ENCODE measurements around the gene MINDY4. TPM values are rescaled to one million over a fixed set of nuclear protein-coding genes. Genes with fewer than 3 reads are reported as not detected.

MINDY4 gene
- total and polyA plus RNA-seq, 10 of the 15 experiments (the other 5 are each of a cell fraction or from before 2014, with no cell fraction given), result 0.10 to 0.90 (median 0.40) TPM

- ATAC-seq (no peak), FAIRE-seq (no peak), DNase-seq (ENCODE audit: low read depth, low spot score) (no peak)
- no peak overlapping the region for H3K4me2 ChIP-seq (ENCODE audit: control insufficient read depth, insufficient read depth)
- TF ChIP-seq HCFC1 (IDR thresholded peaks at IDR 0.05; ENCODE audit: low read length) (no peak), SUZ12 (IDR thresholded peaks at IDR 0.05; ENCODE audit: unreplicated experiment) (no peak), FOXM1 (IDR thresholded peaks at IDR 0.05; ENCODE audit: low read depth, low read length) (no peak), REST (IDR thresholded peaks at IDR 0.05; ENCODE audit: low read depth, low read length) (no peak), USF2 (IDR thresholded peaks at IDR 0.05; ENCODE audit: borderline replicate concordance, low read depth, low read length) (no peak), CBFB (IDR thresholded peaks at IDR 0.05; ENCODE audit: low read depth) (no peak), EZH2 (IDR thresholded peaks at IDR 0.05; ENCODE audit: borderline replicate concordance, control insufficient read depth, low read depth, low read length) (no peak), SMARCA5 (IDR thresholded peaks at IDR 0.05) (no peak), ESRRA (IDR thresholded peaks at IDR 0.05; ENCODE audit: low read length) (no peak), E2F8 (IDR thresholded peaks at IDR 0.05; ENCODE audit: low read depth, partially characterized antibody) (no peak), SMC3 (IDR thresholded peaks at IDR 0.05; ENCODE audit: borderline replicate concordance, low read length) (no peak), POLR2A (IDR thresholded peaks at IDR 0.05; ENCODE audit: low read depth, low read length) (no peak)
- ChIA-PET POLR2A (no interaction called here), RAD21 (ENCODE audit: unreplicated experiment) (no interaction called here), CTCF (interaction anchor here (0.9 kb wide), 1 partner anchor 71 kb away, joined by 3 read pairs; no protein-coding TSS in a partner anchor), SMC1A (ENCODE audit: uncharacterized antibody, unreplicated experiment) (no interaction called here)
- intact Hi-C loops (cut with micrococcal nuclease; ENCODE audit: unreplicated experiment) (no loop called here), in situ Hi-C loops (cut with MboI) (no loop called here)
- H3K27me3 ChIP-seq (replicated peaks in 1 of 2; ENCODE audit: control insufficient read depth in 2 of 2, insufficient read depth in 2 of 2, low read length in 1 of 2), result no peaks in the 10 kb centered on the region
- H4K20me1 ChIP-seq (ENCODE audit: control insufficient read depth, insufficient read depth), result no peaks in the 10 kb centered on the region
- 6% methylated on average over 1 of the region's 1 CpG for WGBS (ENCODE audit: insufficient coverage, insufficient replicate concordance, low lambda C conversion rate, missing lambda C conversion rate)
- BruUV-seq (replicated peaks), result no TSS peak
- H3K9me3 ChIP-seq (replicated peaks; ENCODE audit: control insufficient read depth, insufficient read depth, low read length), result no peaks in the 10 kb centered on the region
- H2AFZ ChIP-seq (ENCODE audit: control insufficient read depth, low read depth, low read length), result no peak overlapping the region
- H3K4me3 ChIP-seq, result no peak overlapping the region
- H3K27ac ChIP-seq (ENCODE audit: control insufficient read depth, insufficient read depth), result no peak overlapping the region
- no peak overlapping the region for H3K9ac ChIP-seq (ENCODE audit: control insufficient read depth, insufficient read depth, low read length)
- no peaks in the 10 kb centered on the region for H3K79me2 ChIP-seq (ENCODE audit: control insufficient read depth, insufficient read depth, low read length)
- no peaks in the 10 kb centered on the region for H3K4me1 ChIP-seq (ENCODE audit: control insufficient read depth, insufficient read depth, low read length)
- no peaks in the 10 kb centered on the region for H3K36me3 ChIP-seq (ENCODE audit: control insufficient read depth in 2 of 2, insufficient read depth in 2 of 2, low read length in 1 of 2)
These were observed 96.3 kb downstream of the MINDY4 start for GRCh38 chr7:30867483-30867882.
